G401 (cell line): Measurements from ENCODE around the gene IL1RAPL2. TPM values are rescaled to one million over a fixed set of nuclear protein-coding genes. Genes with fewer than 3 reads are reported as not detected.
"Not testable (repeated sequence)": the region's sequence is repeated elsewhere in the genome, so short reads cannot be mapped to it uniquely, and the experiment has no call there.

ENCODE experiments used
- DNase-seq: peaks from one replicate; pipeline ENCODE4 v3.0.0-alpha.2; 2015; ENCODE audit warnings: low spot score
- in situ Hi-C: cut with HindIII; loops from 2 replicates; pipeline ENCODE4 v1.10.0; 2016; ENCODE audit warnings: low sequenced_read_pairs, mixed read lengths
- total RNA-seq: library from RNA; depleted of rRNA; stranded (reverse); fragments of >200 nt; shearing (Covaris generic); gene quantifications from 2 replicates; pipeline ENCODE4 v1.2.3, GENCODE V29; 2014

The IL1RAPL2 gene
- total RNA-seq, 1 experiment from 2014 or later: not detected

GRCh38 chrX:105219454-105220401 is 653.7 kb downstream of the IL1RAPL2 start:
- DNase-seq: no peak
- in situ Hi-C loops: no loop called here

DNA sequence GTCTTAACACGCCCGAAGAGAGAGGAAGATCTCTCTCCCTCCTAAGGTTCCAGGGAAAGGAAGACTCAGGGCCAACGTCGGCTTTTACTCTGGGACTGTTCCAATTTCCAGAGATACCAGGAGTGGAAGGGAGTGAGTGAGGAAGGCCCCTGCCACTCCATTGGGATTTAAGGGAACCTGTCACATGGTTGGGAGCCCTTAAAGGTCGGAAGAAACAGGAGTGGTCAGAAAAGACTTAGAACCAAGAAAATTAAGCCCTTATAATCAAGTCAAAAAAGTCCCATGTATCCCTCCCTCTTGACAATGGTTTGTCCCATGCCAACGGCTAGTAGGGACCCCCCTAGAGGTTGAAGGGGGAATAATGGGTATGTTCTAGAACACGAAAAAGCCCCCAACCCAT is 654.6 kb downstream of the IL1RAPL2 start, which contains the start of gene TEX13A:
TEX13A (minus strand) TSS at position 59 of the 400 bp plus-strand sequence. CDS start 297 bp downstream, outside the sequence.
- DNase-seq: no peak
- in situ Hi-C loops: no loop called here

DNA sequence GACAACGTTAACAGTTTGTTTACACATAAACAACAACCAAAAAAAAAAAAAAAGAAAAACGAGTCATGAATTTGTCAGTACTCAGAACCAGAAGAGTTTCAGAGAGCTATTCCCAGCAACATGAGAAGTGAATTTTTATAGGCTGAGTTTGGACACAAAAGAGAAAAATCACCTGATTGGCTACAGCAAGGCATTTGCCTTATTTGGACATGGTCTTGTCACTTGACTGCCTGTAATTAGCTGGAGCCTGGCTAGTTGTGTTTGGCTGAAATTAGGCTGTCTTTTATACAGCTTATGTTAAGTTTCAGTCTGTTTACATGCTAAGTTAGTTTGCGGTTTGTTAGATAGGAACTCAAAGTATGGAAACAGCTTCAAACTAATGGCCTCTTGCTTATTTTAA is 655.4 kb downstream of the IL1RAPL2 start:
- in situ Hi-C loops: no loop called here
- DNase-seq: no peak

GRCh38 chrX:105226499-105226898 is 660.5 kb downstream of the IL1RAPL2 start:
- DNase-seq: no peak
- in situ Hi-C loops: no loop called here

- in situ Hi-C loops: no loop called here
- no peak for DNase-seq
Measured at GRCh38 chrX:105228602-105229001, 662.6 kb downstream of the IL1RAPL2 start.

GRCh38 chrX:105229146-105229545 is 663.1 kb downstream of the IL1RAPL2 start:
- DNase-seq: no peak
- in situ Hi-C loops: no loop called here

- in situ Hi-C loops, DNase-seq: not testable (repeated sequence)
Measured at GRCh38 chrX:105237407-105237806, 671.4 kb downstream of the IL1RAPL2 start.

- in situ Hi-C loops: no loop called here
- no peak for DNase-seq
Measured at GRCh38 chrX:105241056-105241455, 675.1 kb downstream of the IL1RAPL2 start.

- in situ Hi-C loops: no loop called here
- no peak for DNase-seq
Measured at GRCh38 chrX:105260291-105261043, 694.5 kb downstream of the IL1RAPL2 start.

DNA sequence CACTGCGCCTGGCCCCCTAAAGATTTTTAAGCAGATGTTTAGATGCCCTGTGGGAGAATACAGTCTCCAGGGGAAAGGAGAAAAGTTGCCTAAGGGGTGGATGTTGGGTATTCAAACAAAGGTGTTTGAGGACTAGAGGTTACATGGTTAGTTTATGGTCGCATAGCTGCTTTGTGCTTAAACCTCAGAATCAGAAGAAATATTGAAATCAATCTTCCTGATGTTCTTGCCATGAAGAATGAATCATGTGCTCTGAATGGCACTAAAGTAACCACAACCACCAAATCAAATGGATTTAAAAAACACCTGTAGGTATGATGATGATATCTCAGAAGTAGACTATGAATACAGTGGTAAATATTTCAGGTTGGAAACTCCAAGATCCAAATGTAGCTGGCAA is 697.2 kb downstream of the IL1RAPL2 start:
- in situ Hi-C loops: no loop called here

GRCh38 chrX:105263801-105264200 is 697.8 kb downstream of the IL1RAPL2 start:
- in situ Hi-C loops: no loop called here
- no peak for DNase-seq

More for the DNA sequence above, 697.2 kb downstream of the IL1RAPL2 start:
- DNase-seq: no peak

DNA sequence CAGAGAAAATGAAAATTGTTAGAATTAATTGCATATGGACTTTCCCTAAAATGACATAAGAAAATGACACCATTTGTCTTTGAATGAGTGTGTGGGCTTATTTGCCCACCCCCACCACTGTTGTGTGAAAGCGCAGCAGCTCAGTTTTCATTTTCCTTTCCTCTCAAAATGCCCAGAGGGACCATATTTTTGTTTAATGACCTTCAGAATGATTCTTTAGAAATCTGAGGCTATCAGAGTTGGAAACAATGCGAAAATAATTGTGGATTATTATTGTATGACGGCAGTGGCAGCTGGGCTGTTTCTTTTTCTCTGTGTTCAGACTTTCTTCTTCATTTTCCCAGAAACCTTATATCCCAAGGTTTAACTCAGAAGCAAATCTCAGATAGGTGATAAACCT is 699.1 kb downstream of the IL1RAPL2 start:
- in situ Hi-C loops: no loop called here
- no peak for DNase-seq

DNA sequence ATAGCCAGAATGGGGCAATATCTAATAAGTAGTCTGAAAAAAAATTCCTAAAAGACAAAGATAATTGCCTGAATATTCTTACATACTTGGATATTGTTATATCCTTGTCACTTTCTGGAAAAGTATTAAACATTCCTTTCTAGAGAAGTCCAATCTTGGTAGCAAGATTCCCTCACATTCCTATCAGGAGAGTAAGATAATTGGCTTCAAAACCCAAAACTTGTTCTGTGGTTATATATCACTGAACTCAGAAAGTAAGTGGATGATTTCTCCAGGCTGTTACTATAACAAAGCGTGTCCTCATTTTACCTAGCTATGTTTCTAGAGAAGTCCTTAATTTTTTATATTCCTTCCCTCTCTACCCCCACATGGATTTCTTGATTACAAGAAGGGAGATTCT is 700.5 kb downstream of the IL1RAPL2 start:
- in situ Hi-C loops: no loop called here
- no peak for DNase-seq

GRCh38 chrX:105267167-105267566 is 701.2 kb downstream of the IL1RAPL2 start:
- in situ Hi-C loops: no loop called here
- DNase-seq: no peak

- in situ Hi-C loops: no loop called here
Measured at GRCh38 chrX:105269386-105269785, 703.4 kb downstream of the IL1RAPL2 start.

DNA sequence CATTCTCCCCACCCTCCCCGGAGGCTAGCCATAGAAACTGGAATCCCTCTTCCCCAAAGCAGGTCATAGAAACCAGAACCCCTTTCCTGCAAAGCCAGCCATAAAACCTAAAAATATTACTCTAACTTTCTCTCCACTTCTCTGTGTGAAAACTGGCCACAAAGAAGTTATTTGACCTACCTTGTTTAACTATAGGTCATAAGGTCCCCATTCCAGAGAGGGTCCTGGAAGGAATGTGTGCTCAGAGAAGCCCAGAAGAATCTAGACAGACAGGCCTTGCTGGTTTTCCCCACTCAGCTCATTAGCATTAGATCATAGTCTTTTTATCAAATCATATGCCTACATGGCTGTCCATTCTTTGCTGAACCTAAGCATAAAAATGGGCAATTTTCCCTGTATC is 707.3 kb downstream of the IL1RAPL2 start:
- no peak for DNase-seq
- in situ Hi-C loops: no loop called here

More at GRCh38 chrX:105269386-105269785, 703.4 kb downstream of the IL1RAPL2 start:
- no peak for DNase-seq

- in situ Hi-C loops: no loop called here
- no peak for DNase-seq
Measured at GRCh38 chrX:105274091-105274490, 708.1 kb downstream of the IL1RAPL2 start.

DNA sequence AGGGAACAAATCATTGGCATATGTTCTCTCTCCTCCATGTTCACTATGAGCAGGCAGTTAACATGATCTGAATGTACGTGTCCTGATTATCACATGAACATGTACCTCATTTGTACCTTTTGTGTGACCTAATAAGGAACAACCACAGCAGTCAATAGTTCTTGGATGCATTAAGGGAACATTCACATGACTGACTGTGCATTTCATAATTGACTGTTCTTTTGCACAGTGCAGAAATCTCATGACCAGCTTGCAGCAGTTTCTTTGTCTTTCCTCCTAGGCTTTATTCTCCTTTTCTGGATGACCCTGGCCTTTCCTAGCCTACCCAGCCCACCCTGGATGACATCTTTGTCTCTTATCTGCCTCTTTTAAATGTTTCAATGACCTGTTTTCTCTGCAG is 711.1 kb downstream of the IL1RAPL2 start:
- no peak for DNase-seq
- in situ Hi-C loops: no loop called here

DNA sequence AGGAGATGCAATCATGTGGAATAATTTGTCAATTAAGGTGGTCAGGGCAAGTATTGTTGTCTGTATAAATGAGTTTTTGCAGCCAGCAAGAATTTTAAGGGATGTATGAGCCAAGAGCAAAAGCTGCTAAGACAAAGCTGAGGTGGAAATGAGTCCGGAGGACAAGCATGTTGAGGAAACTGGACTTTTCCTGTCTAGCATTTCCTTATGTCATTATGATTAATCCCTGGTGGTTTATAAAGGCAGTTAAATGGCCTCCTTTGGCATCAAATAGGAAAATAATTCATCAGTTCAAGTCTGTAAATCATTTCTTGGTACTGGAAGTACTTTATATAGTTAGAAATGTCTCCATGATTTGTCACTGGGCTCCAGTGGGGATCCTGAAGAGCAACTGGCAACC is 716.1 kb downstream of the IL1RAPL2 start:
- DNase-seq: no peak
- in situ Hi-C loops: no loop called here

- in situ Hi-C loops: no loop called here
- no peak for DNase-seq
Measured at GRCh38 chrX:105297041-105297440, 731.0 kb downstream of the IL1RAPL2 start.
